Peyer's patch (tissue), 4 donors: ENCODE measurements around the gene CDH19.

ENCODE experiments used
- POLR2A ChIP-seq, 2 donors: fragments of 450-650 bp; IDR thresholded peaks; one replicate each; pipeline ENCODE4 v1.5.1; 2017; ENCODE audit warnings: antibody characterized with exemption in 2 of 2, mild to moderate bottlenecking in 2 of 2, moderate library complexity in 2 of 2
- TF ChIP-seq, protein P1 (sequence below), 6 experiments: fragments of 450-650 bp in 4 of 6; fragments of 200-600 bp in 2 of 6; sonication (generic) in 1 of 6; IDR thresholded peaks; one replicate each; pipeline ENCODE4 v1.5.1; 2017 to 2019; ENCODE audit warnings: antibody characterized with exemption in 6 of 6, mild to moderate bottlenecking in 3 of 6, moderate library complexity in 1 of 6

DNA sequence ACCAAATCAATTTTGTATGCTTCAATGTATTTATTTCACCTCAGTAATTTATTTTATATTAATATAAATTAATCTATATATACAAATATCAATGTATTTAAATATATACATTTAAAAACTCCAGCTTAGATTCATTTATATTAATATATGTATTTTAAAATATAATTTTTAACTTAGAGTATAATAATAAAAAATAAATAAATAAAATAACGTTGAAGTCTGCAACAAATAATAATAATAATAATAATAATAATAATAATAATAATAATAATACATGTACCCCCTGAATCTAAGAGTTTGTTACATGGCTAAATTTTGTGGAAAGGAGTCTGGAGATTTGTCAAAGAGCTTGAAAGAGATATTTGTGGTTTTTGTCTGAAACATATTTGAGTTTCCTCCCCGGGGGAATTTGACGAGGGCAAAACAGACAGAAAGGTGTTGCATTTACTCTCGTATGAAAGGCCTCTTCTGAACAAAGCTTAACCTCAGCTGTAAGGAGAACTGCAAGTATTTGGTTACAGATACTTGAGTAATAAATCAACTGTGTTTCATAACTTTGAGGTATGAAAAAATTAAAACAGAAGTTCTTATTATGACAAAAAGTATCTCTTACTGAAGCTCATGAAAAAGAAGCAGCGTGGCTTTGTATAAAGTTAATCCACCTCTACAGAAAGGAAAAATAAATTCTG is 93.4 kb downstream of the CDH19 start:
- TF ChIP-seq, protein P1, sequence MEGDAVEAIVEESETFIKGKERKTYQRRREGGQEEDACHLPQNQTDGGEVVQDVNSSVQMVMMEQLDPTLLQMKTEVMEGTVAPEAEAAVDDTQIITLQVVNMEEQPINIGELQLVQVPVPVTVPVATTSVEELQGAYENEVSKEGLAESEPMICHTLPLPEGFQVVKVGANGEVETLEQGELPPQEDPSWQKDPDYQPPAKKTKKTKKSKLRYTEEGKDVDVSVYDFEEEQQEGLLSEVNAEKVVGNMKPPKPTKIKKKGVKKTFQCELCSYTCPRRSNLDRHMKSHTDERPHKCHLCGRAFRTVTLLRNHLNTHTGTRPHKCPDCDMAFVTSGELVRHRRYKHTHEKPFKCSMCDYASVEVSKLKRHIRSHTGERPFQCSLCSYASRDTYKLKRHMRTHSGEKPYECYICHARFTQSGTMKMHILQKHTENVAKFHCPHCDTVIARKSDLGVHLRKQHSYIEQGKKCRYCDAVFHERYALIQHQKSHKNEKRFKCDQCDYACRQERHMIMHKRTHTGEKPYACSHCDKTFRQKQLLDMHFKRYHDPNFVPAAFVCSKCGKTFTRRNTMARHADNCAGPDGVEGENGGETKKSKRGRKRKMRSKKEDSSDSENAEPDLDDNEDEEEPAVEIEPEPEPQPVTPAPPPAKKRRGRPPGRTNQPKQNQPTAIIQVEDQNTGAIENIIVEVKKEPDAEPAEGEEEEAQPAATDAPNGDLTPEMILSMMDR (IDR thresholded peaks at IDR 0.05), result no peak
- no peak for TF ChIP-seq POLR2A (IDR thresholded peaks at IDR 0.05)
